IPS-15b (cell line): ENCODE data around the gene BRI3.

ENCODE experiments used
- H3K27me3 ChIP-seq: one replicate; pipeline ENCODE4 v1.6.1; 2013; ENCODE audit warnings: low read length; ENCODE audit not compliant: control insufficient read depth, insufficient read depth
- H3K36me3 ChIP-seq: one replicate; pipeline ENCODE4 v1.6.1; 2013; ENCODE audit warnings: low read length; ENCODE audit not compliant: control insufficient read depth, insufficient read depth
- H3K4me1 ChIP-seq: one replicate; pipeline ENCODE4 v1.6.1; 2013; ENCODE audit warnings: mild to moderate bottlenecking, low read length; ENCODE audit not compliant: control insufficient read depth, insufficient read depth
- H3K4me3 ChIP-seq: one replicate; pipeline ENCODE4 v1.5.1; 2013; ENCODE audit warnings: low read depth, low read length
- H3K9ac ChIP-seq: one replicate; pipeline ENCODE4 v1.6.1; 2013; ENCODE audit warnings: low read depth, mild to moderate bottlenecking, low read length
- H3K9me3 ChIP-seq: one replicate; pipeline ENCODE4 v1.6.1; 2013; ENCODE audit warnings: mild to moderate bottlenecking, low read length; ENCODE audit not compliant: control insufficient read depth, insufficient read depth

The BRI3 gene

DNA sequence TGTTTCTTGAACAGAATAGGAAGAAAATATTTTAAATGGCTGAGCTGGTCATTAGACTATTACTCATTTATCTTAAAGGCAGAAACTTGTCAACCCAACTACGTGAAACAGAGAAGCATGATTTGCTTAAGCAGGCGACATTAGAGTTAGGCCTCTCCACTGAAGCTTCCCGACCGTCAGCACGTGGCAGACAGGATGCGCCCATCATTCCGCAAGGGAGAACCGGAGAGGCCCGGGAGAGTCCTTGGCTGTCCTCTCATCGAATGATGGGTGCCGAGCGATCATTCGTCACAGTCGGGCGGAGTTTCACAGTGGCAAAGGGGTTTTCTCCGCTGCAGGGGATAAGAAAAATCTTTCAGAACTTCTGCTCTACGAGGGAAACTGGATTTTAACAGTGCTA, 11.8 kb downstream of the BRI3 start:
- H3K27me3 ChIP-seq, result no peaks in the 10 kb centered on the region

DNA sequence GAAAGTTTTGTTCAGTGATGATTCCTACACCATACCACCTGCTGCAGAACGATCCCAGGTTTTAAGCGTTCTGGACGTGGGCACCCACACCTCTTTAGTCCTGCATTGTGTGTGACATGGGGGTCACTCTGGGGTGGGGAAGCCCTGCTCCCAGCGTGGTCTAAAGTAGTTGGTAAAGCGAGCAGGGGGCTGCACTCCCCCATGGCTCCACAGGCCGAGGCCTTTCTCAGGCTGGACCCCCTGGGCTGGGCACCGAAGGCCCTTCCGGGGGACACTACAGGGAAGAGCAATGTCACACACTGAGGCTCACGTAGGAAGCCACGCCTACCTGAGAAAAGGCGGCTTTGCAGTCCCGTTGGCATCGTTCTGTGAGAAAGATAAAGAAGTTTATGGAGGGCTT, 12.3 kb downstream of the BRI3 start:
- H3K4me1 ChIP-seq, result peaks cover 5% of the 10 kb centered on the region
- H3K9ac ChIP-seq, result no peak overlapping the region
- H3K27me3 ChIP-seq, result no peaks in the 10 kb centered on the region
- peaks cover 35% of the 10 kb centered on the region for H3K36me3 ChIP-seq
- no peak overlapping the region for H3K4me3 ChIP-seq
- H3K9me3 ChIP-seq, result no peaks in the 10 kb centered on the region

More for the DNA sequence above, 11.8 kb downstream of the BRI3 start:
- H3K4me1 ChIP-seq, result peaks cover 5% of the 10 kb centered on the region
- H3K36me3 ChIP-seq, result peaks cover 39% of the 10 kb centered on the region
- no peak overlapping the region for H3K4me3 ChIP-seq
- H3K9ac ChIP-seq, result no peak overlapping the region
- H3K9me3 ChIP-seq, result no peaks in the 10 kb centered on the region

- H3K4me3 ChIP-seq, result no peak overlapping the region
- H3K36me3 ChIP-seq, result peaks cover 34% of the 10 kb centered on the region
Observed at GRCh38 chr7:98294326-98294725, 12.8 kb downstream of the BRI3 start.

GRCh38 chr7:98294798-98295382, 13.4 kb downstream of the BRI3 start:
- Histone ChIP-seq H3K9ac (no peak overlapping the region), H3K4me1 (peaks cover 5% of the 10 kb centered on the region), H3K36me3 (peaks cover 35% of the 10 kb centered on the region), H3K9me3 (no peaks in the 10 kb centered on the region), H3K4me3 (no peak overlapping the region), H3K27me3 (no peaks in the 10 kb centered on the region)

More at GRCh38 chr7:98294326-98294725, 12.8 kb downstream of the BRI3 start:
- Histone ChIP-seq H3K9me3 (no peaks in the 10 kb centered on the region), H3K27me3 (no peaks in the 10 kb centered on the region), H3K4me1 (peaks cover 5% of the 10 kb centered on the region), H3K9ac (no peak overlapping the region)

DNA sequence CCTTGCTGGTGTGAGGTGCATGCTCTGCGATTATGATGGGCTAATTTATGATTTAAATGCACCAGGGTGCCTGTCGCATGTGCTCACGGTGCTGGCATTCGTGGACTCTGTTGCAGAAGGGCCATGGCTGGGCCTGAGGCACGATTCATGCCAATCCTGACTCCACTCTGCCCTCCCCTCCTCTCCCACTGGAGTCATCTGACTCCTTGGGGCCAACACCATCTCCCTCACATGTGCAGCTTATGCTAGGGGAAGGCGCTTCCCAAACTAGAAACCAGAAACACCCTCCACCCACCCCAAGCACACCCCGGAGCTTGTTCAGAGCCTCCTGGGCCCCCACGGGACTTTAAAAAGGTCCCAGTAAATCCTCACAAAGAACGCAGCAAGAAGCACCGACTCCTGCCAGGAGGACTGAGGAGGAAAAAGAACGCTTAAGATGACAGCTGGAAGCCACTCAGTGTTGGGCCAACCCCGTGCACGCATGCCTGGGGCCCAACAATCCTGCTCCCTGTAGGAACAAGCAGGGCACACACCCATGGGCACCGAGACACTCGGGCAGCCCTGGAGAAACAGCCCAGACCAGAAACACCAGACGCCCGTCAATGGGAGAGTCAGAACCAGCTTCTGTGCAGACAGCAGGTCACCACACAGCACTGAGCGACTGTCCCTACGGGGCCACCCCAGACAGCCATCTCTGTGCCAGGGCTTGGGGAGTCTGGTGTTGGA, 14.1 kb downstream of the BRI3 start:
- H3K9me3 ChIP-seq, result no peaks in the 10 kb centered on the region
- no peak overlapping the region for H3K4me3 ChIP-seq
- H3K9ac ChIP-seq, result no peak overlapping the region
- H3K4me1 ChIP-seq, result peaks cover 5% of the 10 kb centered on the region
- peaks cover 42% of the 10 kb centered on the region for H3K36me3 ChIP-seq
- H3K27me3 ChIP-seq, result no peaks in the 10 kb centered on the region

DNA sequence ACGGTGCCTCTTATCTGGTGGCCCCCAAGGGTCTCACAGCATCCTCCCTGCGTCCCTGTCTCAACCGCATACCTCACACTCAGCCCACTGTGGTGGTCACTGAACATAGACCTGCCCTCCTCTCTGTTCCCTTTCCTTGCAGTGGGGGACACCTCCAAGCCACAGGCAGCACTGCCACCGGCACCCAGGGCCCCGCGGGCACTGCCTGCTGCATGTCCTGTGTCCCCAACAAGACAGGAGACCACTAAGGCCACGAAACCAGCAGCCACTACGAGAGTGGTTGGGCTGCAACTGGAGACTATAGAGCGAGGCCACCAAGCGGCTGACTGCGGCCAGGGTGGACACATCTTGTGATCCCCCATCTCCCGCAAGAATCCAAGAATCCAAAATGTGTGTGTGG, 15.3 kb downstream of the BRI3 start:
- Histone ChIP-seq H3K9me3 (no peaks in the 10 kb centered on the region), H3K9ac (no peak overlapping the region), H3K36me3 (peaks cover 39% of the 10 kb centered on the region), H3K4me3 (no peak overlapping the region), H3K27me3 (no peaks in the 10 kb centered on the region), H3K4me1 (peaks cover 5% of the 10 kb centered on the region)

GRCh38 chr7:98297626-98298286, 16.3 kb downstream of the BRI3 start:
- Histone ChIP-seq H3K9me3 (no peaks in the 10 kb centered on the region), H3K4me3 (no peak overlapping the region), H3K9ac (no peak overlapping the region), H3K4me1 (peaks cover 5% of the 10 kb centered on the region), H3K36me3 (peaks cover 35% of the 10 kb centered on the region), H3K27me3 (no peaks in the 10 kb centered on the region)

GRCh38 chr7:98300595-98301372, 19.3 kb downstream of the BRI3 start:
- Histone ChIP-seq H3K4me3 (no peak overlapping the region), H3K9ac (no peak overlapping the region), H3K9me3 (no peaks in the 10 kb centered on the region), H3K4me1 (no peaks in the 10 kb centered on the region), H3K36me3 (peaks cover 41% of the 10 kb centered on the region), H3K27me3 (no peaks in the 10 kb centered on the region)

GRCh38 chr7:98301693-98302470, 20.4 kb downstream of the BRI3 start:
- Histone ChIP-seq H3K9me3 (no peaks in the 10 kb centered on the region), H3K4me1 (no peaks in the 10 kb centered on the region), H3K27me3 (no peaks in the 10 kb centered on the region), H3K36me3 (peaks cover 47% of the 10 kb centered on the region), H3K4me3 (no peak overlapping the region), H3K9ac (no peak overlapping the region)

- Histone ChIP-seq H3K36me3 (peaks cover 48% of the 10 kb centered on the region), H3K4me1 (no peaks in the 10 kb centered on the region), H3K9me3 (no peaks in the 10 kb centered on the region), H3K9ac (no peak overlapping the region), H3K27me3 (no peaks in the 10 kb centered on the region), H3K4me3 (no peak overlapping the region)
Observed at GRCh38 chr7:98303176-98303865, 21.8 kb downstream of the BRI3 start.
